H1 (cell line): ENCODE results near the gene PHLPP1. TPM values are rescaled to one million over a fixed set of nuclear protein-coding genes. Genes with fewer than 3 reads are reported as not detected.

ENCODE experiments used
- CTCF ChIA-PET: fragments of 300-600 bp; sonication (Branson Sonifier 250); formaldehyde crosslinking; loops from one replicate; lab custom pipeline; 2021; ENCODE audit not compliant: partially characterized antibody; lab: Charles Lee
- POLR2A ChIA-PET: fragments of 300-600 bp; sonication (Branson Sonifier 250); formaldehyde crosslinking; loops from one replicate; lab custom pipeline; 2021; ENCODE audit warnings: inconsistent platforms; ENCODE audit not compliant: partially characterized antibody; lab: Charles Lee
- DNase-seq, 2 experiments: peaks; one replicate each; pipeline versions ENCODE4 v3.0.0 to v3.0.0-alpha.2; 2010 to 2022; ENCODE audit warnings: low spot score in 2 of 2, low read depth in 1 of 2, mixed read lengths in 1 of 2
- FAIRE-seq: peaks from 2 replicates; lab custom pipeline; 2011; peaks lifted over from hg19 to GRCh38; lab: Jason Lieb, UNC
- H2AFZ ChIP-seq: 2 replicates; pipeline ENCODE4 v1.8.1; 2012; ENCODE audit warnings: low read length, inconsistent platforms
- H2AK5ac ChIP-seq: 2 replicates; pipeline ENCODE4 v1.6.1; 2013; ENCODE audit warnings: low read depth, low read length
- H2BK120ac ChIP-seq: replicated peaks from 2 replicates; pipeline ENCODE3; 2013; ENCODE audit warnings: low read depth, low read length, inconsistent platforms
- H2BK12ac ChIP-seq: 2 replicates; pipeline ENCODE4 v1.6.1; 2013; ENCODE audit warnings: low read depth, low read length
- H2BK15ac ChIP-seq: 2 replicates; pipeline ENCODE4 v1.6.1; 2013; ENCODE audit warnings: low read length
- H2BK20ac ChIP-seq: 2 replicates; pipeline ENCODE4 v1.6.1; 2013; ENCODE audit warnings: low read length
- H2BK5ac ChIP-seq: 2 replicates; pipeline ENCODE4 v1.6.1; 2013; ENCODE audit warnings: low read depth, low read length
- H3K14ac ChIP-seq: 2 replicates; pipeline ENCODE4 v1.6.1; 2013; ENCODE audit warnings: inconsistent platforms; ENCODE audit not compliant: insufficient read length
- H3K18ac ChIP-seq: 2 replicates; pipeline ENCODE4 v1.6.1; 2013; ENCODE audit warnings: low read length; ENCODE audit errors: extremely low read depth
- H3K23ac ChIP-seq: 2 replicates; pipeline ENCODE4 v1.6.1; 2013; ENCODE audit warnings: inconsistent platforms; ENCODE audit not compliant: insufficient read length
- H3K23me2 ChIP-seq: 2 replicates; pipeline ENCODE4 v1.6.1; 2013; ENCODE audit warnings: low read depth, low read length
- H3K27ac ChIP-seq: 2 replicates; pipeline ENCODE4 v1.6.1; 2011; ENCODE audit warnings: low read depth, low read length, inconsistent platforms
- H3K27me3 ChIP-seq, 4 experiments: replicated peaks in 1 of 4; 1 replicate in 1 of 4; 2 replicates in 3 of 4; pipeline versions ENCODE4 v1.6.1 to v1.8.1; 2011 to 2013; ENCODE audit warnings: low read length in 3 of 4, mild to moderate bottlenecking in 3 of 4, inconsistent platforms in 2 of 4, mixed read lengths in 2 of 4, moderate library complexity in 1 of 4; ENCODE audit not compliant: control insufficient read depth in 3 of 4, insufficient read depth in 3 of 4; ENCODE audit errors: extremely low read depth in 1 of 4
- H3K36me3 ChIP-seq, 4 experiments: 2 replicates each; pipeline versions ENCODE4 v1.6.1 to v1.8.1; 2011 to 2013; ENCODE audit warnings: mild to moderate bottlenecking in 4 of 4, low read length in 3 of 4, moderate library complexity in 2 of 4, control low read depth in 1 of 4, inconsistent platforms in 1 of 4; ENCODE audit not compliant: insufficient read depth in 4 of 4, control insufficient read depth in 2 of 4
- H3K4ac ChIP-seq: replicated peaks from 2 replicates; pipeline ENCODE3; 2013; ENCODE audit warnings: low read length, low read depth, mixed read lengths, inconsistent platforms; ENCODE audit not compliant: insufficient read length
- H3K4me1 ChIP-seq, 4 experiments: replicated peaks in 1 of 4; 1 replicate in 1 of 4; 2 replicates in 3 of 4; pipeline versions ENCODE4 v1.6.1 to v1.8.1; 2011 to 2013; ENCODE audit warnings: low read length in 3 of 4, inconsistent platforms in 2 of 4, mixed read lengths in 1 of 4; ENCODE audit not compliant: insufficient read depth in 4 of 4, control insufficient read depth in 3 of 4
- H3K4me2 ChIP-seq, 2 experiments: 2 replicates each; pipeline versions ENCODE4 v1.6.1 to v1.8.1; 2011 to 2013; ENCODE audit warnings: low read depth in 2 of 2, low read length in 2 of 2, control low read depth in 1 of 2, inconsistent platforms in 1 of 2, mild to moderate bottlenecking in 1 of 2; ENCODE audit not compliant: insufficient read depth in 1 of 2
- H3K4me3 ChIP-seq, 4 experiments: fragments of 200-600, 300-600 bp in 1 of 4; sonication (generic), shearing (Covaris generic), sonication (Bioruptor Twin) in 1 of 4; 2 replicates each; pipeline versions ENCODE4 v1.5.1 to v1.8.1; 2011 to 2016; ENCODE audit warnings: low read length in 4 of 4, low read depth in 3 of 4, control low read depth in 2 of 4, inconsistent platforms in 2 of 4, mild to moderate bottlenecking in 2 of 4, mixed read lengths in 1 of 4, moderate library complexity in 1 of 4; ENCODE audit not compliant: insufficient read depth in 2 of 4; ENCODE audit errors: extremely low read depth in 1 of 4
- H3K56ac ChIP-seq: replicated peaks from 2 replicates; pipeline ENCODE3; 2013; ENCODE audit warnings: low read depth, mild to moderate bottlenecking, mixed read lengths, low read length, inconsistent platforms; ENCODE audit not compliant: insufficient read length
- H3K79me1 ChIP-seq: 2 replicates; pipeline ENCODE4 v1.6.1; 2013; ENCODE audit warnings: low read depth, low read length, control low read depth
- H3K79me2 ChIP-seq, 2 experiments: 2 replicates each; pipeline versions ENCODE4 v1.6.1 to v1.8.1; 2012 to 2013; ENCODE audit warnings: low read length in 2 of 2, mild to moderate bottlenecking in 2 of 2, inconsistent platforms in 1 of 2; ENCODE audit not compliant: insufficient read depth in 2 of 2, control insufficient read depth in 1 of 2
- H3K9ac ChIP-seq, 4 experiments: replicated peaks in 1 of 4; 1 replicate in 1 of 4; 2 replicates in 3 of 4; pipeline versions ENCODE4 v1.6.1 to v1.8.1; 2011 to 2013; ENCODE audit warnings: low read depth in 3 of 4, low read length in 3 of 4, control low read depth in 2 of 4, mild to moderate bottlenecking in 2 of 4, moderate library complexity in 2 of 4, inconsistent platforms in 1 of 4; ENCODE audit errors: extremely low read depth in 1 of 4
- H3K9me3 ChIP-seq, 2 experiments: 2 replicates each; pipeline versions ENCODE4 v1.6.1 to v1.8.1; 2012 to 2013; ENCODE audit warnings: mild to moderate bottlenecking in 2 of 2, moderate library complexity in 2 of 2, control low read depth in 1 of 2, inconsistent platforms in 1 of 2, low read depth in 1 of 2, low read length in 1 of 2, mixed read lengths in 1 of 2; ENCODE audit not compliant: insufficient read depth in 2 of 2
- H4K20me1 ChIP-seq, 2 experiments: replicated peaks in 1 of 2; 2 replicates each; pipeline versions ENCODE3 to v1.8.1; 2011 to 2013; ENCODE audit warnings: inconsistent platforms in 2 of 2, low read length in 2 of 2, mild to moderate bottlenecking in 1 of 2; ENCODE audit not compliant: insufficient read depth in 2 of 2, control insufficient read depth in 1 of 2
- H4K5ac ChIP-seq: 2 replicates; pipeline ENCODE4 v1.6.1; 2013; ENCODE audit warnings: low read length, low read depth, mixed read lengths, inconsistent platforms; ENCODE audit not compliant: insufficient read length
- H4K8ac ChIP-seq: 2 replicates; pipeline ENCODE4 v1.8.0; 2013; ENCODE audit warnings: mild to moderate bottlenecking, moderate library complexity, low read length, inconsistent platforms; ENCODE audit not compliant: insufficient read depth; ENCODE audit errors: extremely low read depth
- H4K91ac ChIP-seq: replicated peaks from 2 replicates; pipeline ENCODE3; 2013; ENCODE audit warnings: low read length, mixed read lengths, inconsistent platforms; ENCODE audit not compliant: insufficient read length
- ATF3 ChIP-seq: IDR thresholded peaks from 2 replicates; pipeline ENCODE4 v1.6.1; 2011; ENCODE audit warnings: low read depth, mild to moderate bottlenecking, low read length; ENCODE audit not compliant: insufficient read depth
- CBX5 ChIP-seq: fragments of 300-800, 300-1000 bp; sonication (generic); IDR thresholded peaks from 2 replicates; pipeline ENCODE4 v1.7.1; 2016; ENCODE audit warnings: antibody characterized with exemption, low read length, low read depth
- EZH2 ChIP-seq: fragments of 200-600 bp; sonication (generic); IDR thresholded peaks from 2 replicates; pipeline ENCODE4 v1.7.1; 2012; ENCODE audit warnings: low read depth, mild to moderate bottlenecking, moderate library complexity, low read length, inconsistent platforms; ENCODE audit not compliant: severe bottlenecking
- HDAC2 ChIP-seq, 2 experiments: fragments of 300-600 bp in 1 of 2; sonication (generic) in 1 of 2; IDR thresholded peaks; 2 replicates each; pipeline ENCODE4 v1.6.1; 2011 to 2012; ENCODE audit warnings: low read depth in 2 of 2, low read length in 2 of 2, mild to moderate bottlenecking in 2 of 2, moderate library complexity in 2 of 2, borderline replicate concordance in 1 of 2, inconsistent platforms in 1 of 2
- JUND ChIP-seq: IDR thresholded peaks from 2 replicates; pipeline ENCODE4 v1.6.1; 2011; ENCODE audit warnings: mild to moderate bottlenecking, improper control_type of control experiment, low read length
- KDM5A ChIP-seq: fragments of 200-600 bp; IDR thresholded peaks from 2 replicates; pipeline ENCODE4 v1.7.1; 2012; ENCODE audit warnings: mild to moderate bottlenecking, low read length, inconsistent platforms, mixed read lengths
- MAX ChIP-seq: IDR thresholded peaks from 2 replicates; pipeline ENCODE4 v1.6.1; 2012; ENCODE audit warnings: inconsistent platforms
- SAP30 ChIP-seq: fragments of 300-600 bp; sonication (generic); IDR thresholded peaks from 2 replicates; pipeline ENCODE4 v1.7.1; 2012; ENCODE audit warnings: low read length, moderate library complexity, mild to moderate bottlenecking, inconsistent platforms; ENCODE audit not compliant: insufficient read depth, insufficient replicate concordance
- SP4 ChIP-seq: IDR thresholded peaks from 2 replicates; pipeline ENCODE4 v1.6.1; 2012; ENCODE audit warnings: low read length, inconsistent platforms
- WGBS, 2 experiments: shearing (Covaris generic) in 1 of 2; methylation state at CpG; one replicate each; pipeline versions ENCODE4 v1.1.6 to v1.1.7; 2013 to 2015; ENCODE audit warnings: low lambda C conversion rate in 2 of 2, mixed read lengths in 2 of 2, inconsistent platforms in 1 of 2, low coverage in 1 of 2, missing lambda C conversion rate in 1 of 2; ENCODE audit not compliant: insufficient replicate concordance in 2 of 2, insufficient coverage in 1 of 2, insufficient read length in 1 of 2; ENCODE audit errors: extremely low coverage in 1 of 2, missing lambda C conversion rate in 1 of 2; 5-methylcytosine and 5-hydroxymethylcytosine counted together
- polyA plus RNA-seq, 7 experiments: library from polyadenylated mRNA; depleted of rRNA in 3 of 7; stranded (reverse) in 5 of 7; unstranded in 2 of 7; fragments of >200 nt in 5 of 7; fragments of 200-250 nt in 2 of 7; gene quantifications; 1 replicate in 5 of 7; 2 replicates in 1 of 7; 4 replicates in 1 of 7; pipeline versions ENCODE4 v1.2.1 to v1.2.3, GENCODE V29; 2011 to 2013; ENCODE audit warnings: missing spikeins in 2 of 7, mixed read lengths in 2 of 7
- total RNA-seq: library from RNA; stranded (reverse); fragmentation: NEBNext Ultra II Directional; extraction: Animal tissue kit (Norgen Biotek cat#: 25700); gene quantifications from 2 replicates; pipeline ENCODE4 v1.2.1, GENCODE V29; 2021

PHLPP1 gene
- total and polyA plus RNA-seq, 2 of the 8 experiments (the other 6 are each of a cell fraction or from before 2014, with no cell fraction given) = 28.0 to 66.3 TPM

- Histone ChIP-seq H3K9ac (no peak overlapping the region; a peak in 1 of 7 replicates), H3K14ac (no peak overlapping the region), H3K79me1 (peaks cover 4% of the 10 kb centered on the region), H2AK5ac (peak overlapping the region; percentile 11; the same call in 1 of the 2 replicates), H4K5ac (no peak overlapping the region), H2BK20ac (0 out of 2 replicates have a peak overlapping the region, but pooled peaks have one; percentile 35), H3K56ac (no peak overlapping the region), H3K18ac (0 out of 2 replicates have a peak overlapping the region, but pooled peaks have one; percentile 51), H3K9me3 (peaks cover 4 to 5% of the 10 kb centered on the region in 2 experiments; a peak in 3 of 4 replicates), H2BK15ac (0 out of 2 replicates have a peak overlapping the region, but pooled peaks have one; percentile 18), H2BK120ac (no peak overlapping the region), H4K91ac (no peak overlapping the region), H4K8ac (no peak overlapping the region), H2AFZ (no peak overlapping the region), H3K23me2 (no peaks in the 10 kb centered on the region; the same call in 1 of the 2 replicates), H2BK12ac (peak overlapping the region; percentile 53; the same call in 1 of the 2 replicates), H3K27me3 (no peaks in the 10 kb centered on the region), H3K4me3 (no peak overlapping the region), H3K36me3 (peaks cover 0 to 10% (median 2%) of the 10 kb centered on the region in 4 experiments; a peak in 2 of 8 replicates), H3K4me1 (peaks cover 6 to 24% (median 18%) of the 10 kb centered on the region in 4 experiments), H2BK5ac (0 out of 2 replicates have a peak overlapping the region, but pooled peaks have one; percentile 28), H3K27ac (no peak overlapping the region), H3K4me2 (peak overlapping the region; percentile 25 to 56; a peak in 2 of 4 replicates), H3K4ac (no peak overlapping the region), H3K79me2 (peaks cover 48 to 100% of the 10 kb centered on the region in 2 experiments), H4K20me1 (peaks cover 6 to 17% of the 10 kb centered on the region in 2 experiments), H3K23ac (no peak overlapping the region)
- WGBS, 2 experiments = 77% methylated on average over 4 of the region's 4 CpGs; no CpG with 5 or more reads in 1 of the 2 experiments
- FAIRE-seq (no peak), DNase-seq (no peak)
- CTCF ChIA-PET = interaction anchor here (0.6 to 2.5 kb wide), 13 partner anchors 8 to 495 kb away, joined by 3 to 8 read pairs (median 3); no protein-coding TSS in a partner anchor
- POLR2A ChIA-PET = interaction anchor here (0.8 to 2.0 kb wide), 7 partner anchors 8 to 141 kb away, joined by 3 to 7 read pairs (median 3); no protein-coding TSS in a partner anchor
- TF ChIP-seq MAX (no peak), HDAC2 (IDR thresholded peaks at IDR 0.05; ENCODE audit: borderline replicate concordance in 1 of 2, low read depth in 2 of 2, low read length in 2 of 2) (no peak), KDM5A (no peak), CBX5 (no peak), SAP30 (no peak), SP4 (no peak), EZH2 (no peak), JUND (no peak), ATF3 (no peak)
Measured at GRCh38 chr18:62736077-62736855, 20.9 kb downstream of the PHLPP1 start.
